Osteoblast (primary cell): ENCODE data around the gene PIEZO1. TPM values are rescaled to one million over a fixed set of nuclear protein-coding genes. Genes with fewer than 3 reads are reported as not detected.
A peak's percentile ranks its signal among the peaks of the same experiment; 100 is the strongest.
"Not testable (repeated sequence)": the region's sequence is repeated elsewhere in the genome, so short reads cannot be mapped to it uniquely, and the experiment has no call there.

Source experiments
- DNase-seq: peaks from one replicate; pipeline ENCODE4 v3.0.0; 2011; ENCODE audit warnings: low spot score, mixed read lengths; ENCODE audit not compliant: insufficient read length; ENCODE audit errors: missing footprints
- H2AFZ ChIP-seq: 2 replicates; pipeline ENCODE4 v1.6.0; 2011; ENCODE audit warnings: mild to moderate bottlenecking, low read length
- H3K27ac ChIP-seq: 2 replicates; pipeline ENCODE4 v1.5.1; 2011; ENCODE audit warnings: mild to moderate bottlenecking, low read depth, low read length, moderate library complexity
- H3K27me3 ChIP-seq: 2 replicates; pipeline ENCODE4 v1.6.0; 2012; ENCODE audit warnings: mild to moderate bottlenecking, control low read depth, inconsistent platforms, low read length, moderate library complexity; ENCODE audit not compliant: insufficient read depth
- H3K36me3 ChIP-seq: 2 replicates; pipeline ENCODE4 v1.5.1; 2011; ENCODE audit warnings: mild to moderate bottlenecking, low read length, control low read depth, moderate library complexity; ENCODE audit not compliant: insufficient read depth
- H3K4me1 ChIP-seq: 2 replicates; pipeline ENCODE4 v1.5.1; 2011; ENCODE audit warnings: mild to moderate bottlenecking, low read length, control low read depth, moderate library complexity; ENCODE audit not compliant: insufficient read depth
- H3K4me2 ChIP-seq: 2 replicates; pipeline ENCODE4 v1.6.0; 2011; ENCODE audit warnings: mild to moderate bottlenecking, low read length; ENCODE audit not compliant: insufficient read depth
- H3K4me3 ChIP-seq: fragments of 200-600 bp; sonication (generic); 3 replicates; pipeline ENCODE4 v1.5.1; 2012; ENCODE audit warnings: mild to moderate bottlenecking, low read length, inconsistent platforms; ENCODE audit not compliant: insufficient read depth
- H3K79me2 ChIP-seq: 2 replicates; pipeline ENCODE4 v1.6.0; 2012; ENCODE audit warnings: mild to moderate bottlenecking, low read length, control low read depth, inconsistent platforms; ENCODE audit not compliant: insufficient read depth
- H3K9me3 ChIP-seq: 2 replicates; pipeline ENCODE4 v1.5.1; 2011; ENCODE audit warnings: low read depth, low read length, control low read depth
- H4K20me1 ChIP-seq: 2 replicates; pipeline ENCODE4 v1.6.0; 2012; ENCODE audit warnings: mild to moderate bottlenecking, low read length, control low read depth; ENCODE audit not compliant: insufficient read depth
- total RNA-seq: library from RNA; depleted of rRNA; stranded (reverse); fragments of >200 nt; gene quantifications from 2 replicates; pipeline ENCODE4 v1.2.3, GENCODE V29; 2012
- TF ChIP-seq, protein P1 (sequence below): IDR thresholded peaks from 2 replicates; pipeline ENCODE4 v1.5.1; 2011; ENCODE audit warnings: mild to moderate bottlenecking, low read depth, low read length, moderate library complexity; ENCODE audit errors: extremely low read depth

Gene PIEZO1
- total RNA-seq, 1 donor: 207 TPM

DNA sequence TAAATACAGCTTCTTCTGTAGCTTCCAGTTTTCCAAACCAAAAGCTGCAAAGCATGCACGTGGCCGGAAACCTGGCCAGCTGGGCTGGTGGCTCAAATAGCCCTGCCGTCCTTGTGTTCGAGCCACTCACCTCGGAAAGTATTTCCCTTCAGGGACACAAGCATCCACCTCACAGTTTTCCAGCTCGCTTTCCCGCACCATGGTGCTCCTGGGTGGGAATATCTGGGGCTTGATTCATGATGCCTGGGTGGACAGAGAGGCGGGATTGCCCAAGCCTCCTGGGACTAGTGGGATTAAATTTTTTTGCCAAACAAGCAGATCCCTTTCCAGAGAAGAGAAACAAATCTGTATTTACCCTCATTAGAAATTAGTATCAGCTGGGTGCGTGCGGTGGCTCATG lies 115.0 kb downstream of the PIEZO1 start:
- Histone ChIP-seq H3K27me3 (no peaks in the 10 kb centered on the region), H3K27ac (no peak overlapping the region), H3K79me2 (no peaks in the 10 kb centered on the region), H2AFZ (peak overlapping the region; percentile 47), H3K4me2 (peak overlapping the region; percentile 72), H3K36me3 (peaks cover 5% of the 10 kb centered on the region), H3K9me3 (no peaks in the 10 kb centered on the region), H4K20me1 (no peaks in the 10 kb centered on the region), H3K4me1 (peaks cover 6% of the 10 kb centered on the region), H3K4me3 (peak overlapping the region; percentile 38)
- TF ChIP-seq, protein P1, sequence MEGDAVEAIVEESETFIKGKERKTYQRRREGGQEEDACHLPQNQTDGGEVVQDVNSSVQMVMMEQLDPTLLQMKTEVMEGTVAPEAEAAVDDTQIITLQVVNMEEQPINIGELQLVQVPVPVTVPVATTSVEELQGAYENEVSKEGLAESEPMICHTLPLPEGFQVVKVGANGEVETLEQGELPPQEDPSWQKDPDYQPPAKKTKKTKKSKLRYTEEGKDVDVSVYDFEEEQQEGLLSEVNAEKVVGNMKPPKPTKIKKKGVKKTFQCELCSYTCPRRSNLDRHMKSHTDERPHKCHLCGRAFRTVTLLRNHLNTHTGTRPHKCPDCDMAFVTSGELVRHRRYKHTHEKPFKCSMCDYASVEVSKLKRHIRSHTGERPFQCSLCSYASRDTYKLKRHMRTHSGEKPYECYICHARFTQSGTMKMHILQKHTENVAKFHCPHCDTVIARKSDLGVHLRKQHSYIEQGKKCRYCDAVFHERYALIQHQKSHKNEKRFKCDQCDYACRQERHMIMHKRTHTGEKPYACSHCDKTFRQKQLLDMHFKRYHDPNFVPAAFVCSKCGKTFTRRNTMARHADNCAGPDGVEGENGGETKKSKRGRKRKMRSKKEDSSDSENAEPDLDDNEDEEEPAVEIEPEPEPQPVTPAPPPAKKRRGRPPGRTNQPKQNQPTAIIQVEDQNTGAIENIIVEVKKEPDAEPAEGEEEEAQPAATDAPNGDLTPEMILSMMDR: no peak
- DNase-seq: peak; percentile 91

DNA sequence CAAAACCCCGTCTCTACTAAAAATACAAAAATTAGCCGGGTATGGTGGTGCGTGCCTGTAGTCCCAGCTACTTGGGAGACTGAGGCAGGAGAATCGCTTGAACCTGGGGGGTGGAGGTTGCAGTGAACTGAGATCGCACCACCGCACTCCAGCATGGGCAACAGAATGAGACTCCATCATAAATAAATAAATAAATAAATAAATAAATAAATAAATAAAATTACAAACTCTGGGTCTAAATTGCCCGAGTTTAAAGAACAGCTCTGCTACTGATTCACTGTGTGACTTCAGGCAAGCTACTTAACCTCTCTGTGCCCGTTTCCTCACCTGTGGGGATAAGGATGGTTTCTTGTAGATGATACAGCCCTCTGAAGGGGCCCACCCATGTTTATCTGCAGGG lies 115.5 kb downstream of the PIEZO1 start:
- Histone ChIP-seq H2AFZ (peak overlapping the region; percentile 47), H3K4me2 (peak overlapping the region; percentile 72)
- not testable (repeated sequence) for H3K9me3 ChIP-seq, H3K4me3 ChIP-seq, H3K79me2 ChIP-seq, H4K20me1 ChIP-seq, H3K36me3 ChIP-seq, H3K27me3 ChIP-seq, H3K27ac ChIP-seq, DNase-seq, H3K4me1 ChIP-seq

DNA sequence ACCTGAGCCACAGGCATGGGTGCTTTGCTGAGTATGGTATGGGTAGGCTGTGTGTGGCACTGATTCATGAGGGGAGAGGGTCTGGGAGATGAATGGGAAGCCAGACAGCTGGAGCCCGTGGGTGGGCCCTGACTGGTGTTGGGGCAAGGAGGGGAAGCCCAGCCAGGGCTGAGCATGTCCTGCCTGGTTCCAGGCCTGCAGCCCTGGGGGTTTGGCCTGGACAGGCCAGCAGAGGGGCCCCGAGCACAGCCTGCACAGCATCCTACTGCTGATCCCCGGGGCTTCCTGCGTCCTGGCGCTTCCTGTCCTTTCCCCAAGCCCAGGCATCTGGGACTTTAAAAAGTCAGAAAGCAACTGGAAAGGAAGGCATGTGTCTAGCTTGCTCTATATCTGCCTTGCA lies 117.6 kb downstream of the PIEZO1 start:
- H3K4me2 ChIP-seq: no peak overlapping the region
- H3K79me2 ChIP-seq: peaks cover 14% of the 10 kb centered on the region
- peak; percentile 64 for DNase-seq
- H3K9me3 ChIP-seq: no peaks in the 10 kb centered on the region
- H4K20me1 ChIP-seq: no peaks in the 10 kb centered on the region
- no peak overlapping the region for H3K4me3 ChIP-seq
- H3K4me1 ChIP-seq: peaks cover 6% of the 10 kb centered on the region
- H3K36me3 ChIP-seq: no peaks in the 10 kb centered on the region
- H2AFZ ChIP-seq: no peak overlapping the region
- TF ChIP-seq, protein P1: peak; percentile 16
- H3K27ac ChIP-seq: no peak overlapping the region
- H3K27me3 ChIP-seq: no peaks in the 10 kb centered on the region

DNA sequence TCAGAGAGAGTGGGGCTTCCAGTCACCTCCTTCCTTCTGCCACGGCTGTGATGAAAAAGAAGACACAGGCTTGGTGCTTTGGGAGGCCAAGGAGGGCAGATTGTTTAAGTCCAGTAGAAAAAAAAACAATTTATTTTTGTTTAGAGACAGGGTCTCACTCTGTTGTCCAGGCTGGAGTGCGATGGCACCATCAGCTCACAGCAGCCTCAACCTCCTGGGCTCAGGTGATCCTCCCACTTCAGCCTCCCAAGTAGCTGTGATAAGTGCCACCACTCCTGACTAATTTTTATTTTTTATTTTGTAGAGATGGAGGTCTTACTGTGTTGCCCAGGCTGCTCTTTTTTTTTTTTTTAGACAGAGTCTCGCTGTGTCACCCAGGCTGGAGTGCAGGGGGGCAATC lies 119.5 kb downstream of the PIEZO1 start:
- Histone ChIP-seq H3K4me2 (no peak overlapping the region), H3K4me3 (no peak overlapping the region), H3K27ac (no peak overlapping the region), H4K20me1 (no peaks in the 10 kb centered on the region), H3K27me3 (no peaks in the 10 kb centered on the region), H3K36me3 (no peaks in the 10 kb centered on the region), H3K79me2 (peaks cover 27% of the 10 kb centered on the region), H3K4me1 (peaks cover 9% of the 10 kb centered on the region), H3K9me3 (no peaks in the 10 kb centered on the region), H2AFZ (no peak overlapping the region)
- no peak for DNase-seq
- TF ChIP-seq, protein P1: no peak

Other genes with a start within 250 kb of the PIEZO1 start
- 10.6 and 10.9 TPM in 2 replicates for gene ZC3H18, start 214.8 kb downstream of the PIEZO1 start, total RNA-seq
- gene IL17C, start 146.6 kb downstream of the PIEZO1 start, total RNA-seq: under 0.01 and 0.29 TPM in 2 replicates
- gene CYBA, start 134.2 kb downstream of the PIEZO1 start, total RNA-seq: 144 and 250 TPM in 2 replicates
- gene MVD, start 122.1 kb downstream of the PIEZO1 start, total RNA-seq: 67.3 and 73.1 TPM in 2 replicates
- gene SNAI3, start 98.7 kb downstream of the PIEZO1 start, total RNA-seq: not detected in 2 replicates
- 14.5 and 18.0 TPM in 2 replicates for gene RNF166, start 78.8 kb downstream of the PIEZO1 start, total RNA-seq
- 14.8 and 15.6 TPM in 2 replicates for gene CTU2, start 78.7 kb downstream of the PIEZO1 start, total RNA-seq
- gene CDT1, start 18.6 kb upstream of the PIEZO1 start, total RNA-seq: 2.9 TPM in 2 replicates
- 41.8 and 53.6 TPM in 2 replicates for gene APRT, start 26.7 kb upstream of the PIEZO1 start, total RNA-seq
- gene GALNS, start 71.7 kb upstream of the PIEZO1 start, total RNA-seq: 43.6 and 48.1 TPM in 2 replicates
- 43.1 and 47.7 TPM in 2 replicates for gene TRAPPC2L, start 71.9 kb upstream of the PIEZO1 start, total RNA-seq
- gene PABPN1L, start 81.4 kb upstream of the PIEZO1 start, total RNA-seq: not detected in 2 replicates
- gene CBFA2T3, start 192.0 kb upstream of the PIEZO1 start, total RNA-seq: not detected in 2 replicates